Fibroblast of lung (primary cell): ENCODE measurements around the gene ANKRD40CL. TPM values are rescaled to one million over a fixed set of nuclear protein-coding genes. Genes with fewer than 3 reads are reported as not detected.
"Not testable (repeated sequence)": the region's sequence is repeated elsewhere in the genome, so short reads cannot be mapped to it uniquely, and the experiment has no call there.

ENCODE experiments used
- DNase-seq, 2 donors: peaks; one replicate each; pipeline versions ENCODE4 v3.0.0 to v3.0.0-alpha.2; 2010; ENCODE audit warnings: low read depth in 2 of 2
- H2AFZ ChIP-seq: 2 replicates; pipeline ENCODE4 v1.5.1; 2012; ENCODE audit warnings: low read length, control low read depth, inconsistent platforms
- H3K27ac ChIP-seq: 2 replicates; pipeline ENCODE4 v1.5.1; 2011; ENCODE audit warnings: low read length, control low read depth; ENCODE audit not compliant: insufficient read depth
- H3K27me3 ChIP-seq: 2 replicates; pipeline ENCODE4 v1.5.1; 2011; ENCODE audit warnings: mild to moderate bottlenecking, low read length; ENCODE audit not compliant: control insufficient read depth, insufficient read depth
- H3K36me3 ChIP-seq: 2 replicates; pipeline ENCODE4 v1.5.1; 2011; ENCODE audit warnings: low read length; ENCODE audit not compliant: control insufficient read depth, insufficient read depth
- H3K4me1 ChIP-seq: 2 replicates; pipeline ENCODE4 v1.5.1; 2011; ENCODE audit warnings: low read length; ENCODE audit not compliant: control insufficient read depth, insufficient read depth; ENCODE audit errors: extremely low read depth
- H3K4me2 ChIP-seq: 2 replicates; pipeline ENCODE4 v1.5.1; 2011; ENCODE audit warnings: low read length, control low read depth; ENCODE audit not compliant: insufficient read depth; ENCODE audit errors: extremely low read depth
- H3K4me3 ChIP-seq, 4 experiments: fragments of 200-600 bp in 1 of 4; sonication (generic) in 1 of 4; replicated peaks in 1 of 4; 2 replicates each; pipeline ENCODE4 v1.5.1; 2011 to 2016; ENCODE audit warnings: low read length in 4 of 4, low read depth in 3 of 4, mild to moderate bottlenecking in 3 of 4, control low read depth in 2 of 4, inconsistent platforms in 1 of 4, mixed read lengths in 1 of 4; ENCODE audit not compliant: insufficient read depth in 1 of 4; ENCODE audit errors: control extremely low read depth in 1 of 4
- H3K79me2 ChIP-seq: 2 replicates; pipeline ENCODE4 v1.5.1; 2012; ENCODE audit warnings: mild to moderate bottlenecking, low read length, inconsistent platforms; ENCODE audit not compliant: control insufficient read depth, insufficient read depth
- H3K9ac ChIP-seq: 2 replicates; pipeline ENCODE4 v1.5.1; 2011; ENCODE audit warnings: mild to moderate bottlenecking, low read length, control low read depth; ENCODE audit not compliant: insufficient read depth
- H3K9me3 ChIP-seq: 2 replicates; pipeline ENCODE4 v1.5.1; 2012; ENCODE audit warnings: low read depth, low read length; ENCODE audit not compliant: control insufficient read depth, insufficient read depth
- H4K20me1 ChIP-seq: 2 replicates; pipeline ENCODE4 v1.5.1; 2011; ENCODE audit warnings: low read length; ENCODE audit not compliant: control insufficient read depth, insufficient read depth; ENCODE audit errors: extremely low read depth
- CTCF ChIP-seq, 2 donors: IDR thresholded peaks in 1 of 2; conservative IDR thresholded peaks in 1 of 2; 1 replicate in 1 of 2; 2 replicates in 1 of 2; pipeline ENCODE4 v1.5.1; 2011 to 2012; ENCODE audit warnings: low read length in 2 of 2, control low read depth in 1 of 2, inconsistent platforms in 1 of 2, low read depth in 1 of 2, mild to moderate bottlenecking in 1 of 2
- EZH2 ChIP-seq: IDR thresholded peaks from 2 replicates; pipeline ENCODE4 v1.5.1; 2012; ENCODE audit warnings: low read length, control low read depth, mild to moderate bottlenecking; ENCODE audit errors: missing control alignments
- polyA plus RNA-seq, 2 donors: library from polyadenylated mRNA; depleted of rRNA in 1 of 2; stranded (reverse) in 1 of 2; unstranded in 1 of 2; fragments of >200 nt; gene quantifications; 2 replicates each; pipeline ENCODE4 v1.2.1, GENCODE V29; 2011 to 2012; ENCODE audit warnings: missing spikeins in 1 of 2
- total RNA-seq: library from RNA; depleted of rRNA; stranded (reverse); fragments of >200 nt; gene quantifications from 2 replicates; pipeline ENCODE4 v1.2.1, GENCODE V29; 2014

ANKRD40CL gene
- total and polyA plus RNA-seq, 2 donors (not counting 1 experiment from before 2014, with no cell fraction given), result not detected

- Histone ChIP-seq H3K4me3 (no peak overlapping the region), H4K20me1 (peaks cover 3% of the 10 kb centered on the region), H3K4me1 (peaks cover 6% of the 10 kb centered on the region), H2AFZ (no peak overlapping the region), H3K4me2 (peak overlapping the region; percentile 13), H3K79me2 (peaks cover 95% of the 10 kb centered on the region), H3K27ac (no peak overlapping the region), H3K36me3 (no peaks in the 10 kb centered on the region), H3K27me3 (no peaks in the 10 kb centered on the region), H3K9me3 (no peaks in the 10 kb centered on the region), H3K9ac (no peak overlapping the region)
- TF ChIP-seq EZH2 (no peak), CTCF (conservative IDR thresholded peaks at IDR 0.05 in 1 of 2, IDR thresholded peaks at IDR 0.05 in 1 of 2; ENCODE audit: low read depth in 1 of 2, low read length in 2 of 2) (no peak)
- DNase-seq, result no peak
These were observed 38.2 kb downstream of the ANKRD40CL start for GRCh38 chr17:50728881-50729765.

GRCh38 chr17:50728112-50728429 is 39.2 kb downstream of the ANKRD40CL start:
- no peak for TF ChIP-seq CTCF (conservative IDR thresholded peaks at IDR 0.05 in 1 of 2, IDR thresholded peaks at IDR 0.05 in 1 of 2; ENCODE audit: low read depth in 1 of 2, low read length in 2 of 2)
- TF ChIP-seq EZH2, result no peak
- H4K20me1 ChIP-seq, result peaks cover 3% of the 10 kb centered on the region

GRCh38 chr17:50725769-50726655 is 41.3 kb downstream of the ANKRD40CL start:
- TF ChIP-seq CTCF (conservative IDR thresholded peaks at IDR 0.05 in 1 of 2, IDR thresholded peaks at IDR 0.05 in 1 of 2; ENCODE audit: low read depth in 1 of 2, low read length in 2 of 2), result no peak
- TF ChIP-seq EZH2, result no peak
- H4K20me1 ChIP-seq, result peaks cover 7% of the 10 kb centered on the region

More at GRCh38 chr17:50728112-50728429, 39.2 kb downstream of the ANKRD40CL start:
- Histone ChIP-seq H3K9ac (no peak overlapping the region), H3K79me2 (peaks cover 98% of the 10 kb centered on the region), H3K27ac (no peak overlapping the region), H3K9me3 (no peaks in the 10 kb centered on the region), H3K4me3 (no peak overlapping the region), H2AFZ (no peak overlapping the region), H3K27me3 (no peaks in the 10 kb centered on the region), H3K4me2 (no peak overlapping the region), H3K36me3 (no peaks in the 10 kb centered on the region), H3K4me1 (peaks cover 7% of the 10 kb centered on the region)
- no peak for DNase-seq

DNA sequence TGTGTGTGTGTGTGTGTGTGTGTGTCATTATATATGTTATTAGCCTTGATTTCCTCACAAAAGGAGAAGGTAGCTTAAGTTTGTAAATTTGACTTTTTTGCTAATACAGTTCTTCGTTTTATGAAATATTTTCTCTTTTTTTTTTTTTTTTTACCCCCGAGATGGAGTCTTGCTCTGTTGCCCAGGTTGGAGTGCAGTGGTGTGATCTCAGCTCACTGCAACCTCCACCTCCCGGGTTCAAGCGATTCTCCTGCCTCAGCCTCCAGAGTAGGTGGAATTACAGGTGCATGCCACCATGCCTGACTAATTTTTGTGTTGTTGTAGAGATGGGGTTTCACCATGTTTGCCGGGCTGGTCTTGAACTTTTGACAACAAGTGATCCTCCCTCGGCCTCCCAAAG is 42.7 kb downstream of the ANKRD40CL start:
- H3K4me2 ChIP-seq, result not testable (repeated sequence)

More at GRCh38 chr17:50725769-50726655, 41.3 kb downstream of the ANKRD40CL start:
- no peaks in the 10 kb centered on the region for H3K9me3 ChIP-seq
- peaks cover 98% of the 10 kb centered on the region for H3K79me2 ChIP-seq
- peaks cover 13% of the 10 kb centered on the region for H3K4me1 ChIP-seq
- no peak overlapping the region for H3K9ac ChIP-seq
- H3K36me3 ChIP-seq, result no peaks in the 10 kb centered on the region
- no peaks in the 10 kb centered on the region for H3K27me3 ChIP-seq
- no peak overlapping the region for H3K4me3 ChIP-seq
- no peak overlapping the region for H3K27ac ChIP-seq
- H3K4me2 ChIP-seq, result no peak overlapping the region
- no peak for DNase-seq
- H2AFZ ChIP-seq, result no peak overlapping the region

More for the DNA sequence above, 42.7 kb downstream of the ANKRD40CL start:
- H3K27ac ChIP-seq, H3K9ac ChIP-seq, H3K9me3 ChIP-seq, DNase-seq, H3K4me1 ChIP-seq, H3K4me3 ChIP-seq, H3K27me3 ChIP-seq, H2AFZ ChIP-seq, H3K36me3 ChIP-seq: not testable (repeated sequence)
- peaks cover 100% of the 10 kb centered on the region for H3K79me2 ChIP-seq
- H4K20me1 ChIP-seq, result peaks cover 11% of the 10 kb centered on the region
